ENCODE data around the gene TEX48.

The TEX48 gene

GRCh38 chr9:114669961-114670360, 12.0 kb downstream of the TEX48 start:
- no peak for DNase-seq

GRCh38 chr9:114668146-114668545, 13.8 kb downstream of the TEX48 start:
- no peak for DNase-seq

GRCh38 chr9:114666851-114667250, 15.1 kb downstream of the TEX48 start:
- no peak for DNase-seq

- DNase-seq = no peak
These were observed 15.6 kb downstream of the TEX48 start for GRCh38 chr9:114666401-114666800.

- DNase-seq = no peak
These were observed 17.8 kb downstream of the TEX48 start for GRCh38 chr9:114664181-114664580.

GRCh38 chr9:114662081-114662989, 19.7 kb downstream of the TEX48 start:
- peak in 30 of 56 donors; percentile 6 to 65 (median 20) for DNase-seq

GRCh38 chr9:114657705-114658104, 24.3 kb downstream of the TEX48 start, which contains the start of gene TEX53:
Gene TEX53, minus strand, starts transcription at chr9:114657805. Its CDS starts 31 bp downstream, at chr9:114657774.
- no peak for DNase-seq

- DNase-seq = no peak
These were observed 25.7 kb downstream of the TEX48 start for GRCh38 chr9:114656301-114656700.

- no peak for DNase-seq
These were observed 26.3 kb downstream of the TEX48 start for GRCh38 chr9:114655689-114656088.

GRCh38 chr9:114653556-114654159, 28.3 kb downstream of the TEX48 start:
- DNase-seq = peak in 47 of 56 donors; percentile 8 to 82 (median 39)

- no peak for DNase-seq
These were observed 29.0 kb downstream of the TEX48 start for GRCh38 chr9:114652776-114653555.

- DNase-seq = no peak
These were observed 38.1 kb downstream of the TEX48 start for GRCh38 chr9:114643896-114644295.

GRCh38 chr9:114643001-114643400, 39.0 kb downstream of the TEX48 start:
- DNase-seq = no peak

- no peak for DNase-seq
These were observed 40.0 kb downstream of the TEX48 start for GRCh38 chr9:114641967-114642366.

- no peak for DNase-seq
These were observed 43.6 kb downstream of the TEX48 start for GRCh38 chr9:114638404-114638803.

- DNase-seq = no peak
These were observed 47.6 kb downstream of the TEX48 start for GRCh38 chr9:114634387-114634786.

- DNase-seq = no peak
These were observed 48.4 kb downstream of the TEX48 start for GRCh38 chr9:114633438-114634089.

GRCh38 chr9:114631166-114631565, 50.8 kb downstream of the TEX48 start:
- DNase-seq = no peak

- DNase-seq = no peak
These were observed 52.4 kb downstream of the TEX48 start for GRCh38 chr9:114629563-114630090.

GRCh38 chr9:114627553-114627952, 54.4 kb downstream of the TEX48 start:
- no peak for DNase-seq

GRCh38 chr9:114626415-114627020, 55.5 kb downstream of the TEX48 start:
- DNase-seq = no peak
